GM19025 (cell line): ENCODE results near the gene GPR35.

ENCODE experiments used
- ATAC-seq: cut with Tn5 transposase; IDR thresholded peaks from one replicate; pipeline ENCODE4 v1.9.1; 2021; ENCODE audit warnings: mild to moderate bottlenecking, low read depth, moderate library complexity; ENCODE audit not compliant: unreplicated experiment

The GPR35 gene

GRCh38 chr2:240588006-240588655 is 37.1 kb upstream of the GPR35 start:
- no peak for ATAC-seq

- ATAC-seq, result no peak
Measured at GRCh38 chr2:240588669-240589068, 36.6 kb upstream of the GPR35 start.

GRCh38 chr2:240589375-240589774 is 35.9 kb upstream of the GPR35 start:
- no peak for ATAC-seq

- ATAC-seq, result no peak
Measured at GRCh38 chr2:240589850-240590525, 35.3 kb upstream of the GPR35 start.

GRCh38 chr2:240590681-240591111 is 34.6 kb upstream of the GPR35 start:
- no peak for ATAC-seq

- no peak for ATAC-seq
Measured at GRCh38 chr2:240591226-240591625, 34.1 kb upstream of the GPR35 start.

GRCh38 chr2:240591784-240592183 is 33.5 kb upstream of the GPR35 start:
- no peak for ATAC-seq

GRCh38 chr2:240593026-240593702 is 32.1 kb upstream of the GPR35 start:
- no peak for ATAC-seq

GRCh38 chr2:240593703-240594451 is 31.4 kb upstream of the GPR35 start:
- no peak for ATAC-seq

- ATAC-seq, result no peak
Measured at GRCh38 chr2:240594511-240595380, 30.5 kb upstream of the GPR35 start.

- no peak for ATAC-seq
Measured at GRCh38 chr2:240595381-240596079, 29.8 kb upstream of the GPR35 start.

GRCh38 chr2:240596080-240596460 is 29.2 kb upstream of the GPR35 start:
- ATAC-seq, result no peak

GRCh38 chr2:240596491-240596931 is 28.8 kb upstream of the GPR35 start:
- no peak for ATAC-seq

- ATAC-seq, result no peak
Measured at GRCh38 chr2:240597054-240597418, 28.2 kb upstream of the GPR35 start.

- ATAC-seq, result no peak
Measured at GRCh38 chr2:240597419-240598181, 27.7 kb upstream of the GPR35 start.

- ATAC-seq, result no peak
Measured at GRCh38 chr2:240598311-240598911, 26.9 kb upstream of the GPR35 start.

- no peak for ATAC-seq
Measured at GRCh38 chr2:240599141-240599583, 26.1 kb upstream of the GPR35 start.

GRCh38 chr2:240600451-240600961 is 24.8 kb upstream of the GPR35 start:
- no peak for ATAC-seq
